DMS114 treated with DMSO at 0.1 percent for 48 hours (cell line): ENCODE results near the gene HYPK.

Experiments used
- DNase-seq: peaks from one replicate; lab custom pipeline; 2025; ENCODE audit not compliant: unreplicated experiment; lab: John Stamatoyannopoulos, UW

HYPK gene, protein sequence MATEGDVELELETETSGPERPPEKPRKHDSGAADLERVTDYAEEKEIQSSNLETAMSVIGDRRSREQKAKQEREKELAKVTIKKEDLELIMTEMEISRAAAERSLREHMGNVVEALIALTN

GRCh38 chr15:43800286-43801141 lies at the start of gene HYPK:
HYPK (plus strand) TSS chr15:43800599; CDS start chr15:43800623, 24 bp downstream.
- peak; percentile 81 for DNase-seq

- no peak for DNase-seq
Measured at GRCh38 chr15:43751885-43752284, 48.5 kb upstream of the HYPK start.

GRCh38 chr15:43762824-43763223 lies 37.6 kb upstream of the HYPK start:
- DNase-seq = no peak

GRCh38 chr15:43763819-43764446 lies 36.5 kb upstream of the HYPK start:
- DNase-seq = no peak

DNA sequence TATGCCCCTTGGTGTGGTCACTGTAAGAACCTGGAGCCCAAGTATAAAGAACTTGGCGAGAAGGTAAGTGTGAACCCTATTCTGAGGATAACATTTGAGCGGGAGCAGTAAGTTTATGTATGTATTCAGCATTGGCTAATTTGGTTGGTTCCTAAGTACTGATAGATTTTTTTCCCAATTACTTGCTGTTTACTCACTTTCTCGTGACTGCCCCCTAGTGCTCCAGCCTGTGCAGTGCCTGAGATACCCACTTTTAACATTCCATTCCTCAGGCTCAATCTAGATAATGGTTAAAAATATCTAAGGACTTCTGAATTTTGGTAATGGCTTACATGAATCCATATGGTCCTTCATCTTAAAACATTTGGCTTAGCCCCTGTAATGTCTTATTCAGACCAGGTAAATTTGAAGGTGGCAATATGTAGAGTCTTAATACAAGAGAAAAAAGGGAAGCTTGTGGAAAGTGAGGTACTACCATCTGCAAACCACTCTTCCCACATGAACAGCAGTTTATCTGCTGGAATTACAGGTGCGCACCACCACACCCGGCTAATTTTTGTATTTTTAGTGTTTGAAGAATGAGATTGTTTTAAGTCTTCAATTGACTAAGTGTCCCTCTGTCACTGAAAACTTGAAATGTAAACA lies 30.7 kb upstream of the HYPK start:
- peak; percentile 56 for DNase-seq

- no peak for DNase-seq
Measured at GRCh38 chr15:43771816-43772215, 28.6 kb upstream of the HYPK start.

- DNase-seq = no peak
Measured at GRCh38 chr15:43772624-43773023, 27.8 kb upstream of the HYPK start.

DNA sequence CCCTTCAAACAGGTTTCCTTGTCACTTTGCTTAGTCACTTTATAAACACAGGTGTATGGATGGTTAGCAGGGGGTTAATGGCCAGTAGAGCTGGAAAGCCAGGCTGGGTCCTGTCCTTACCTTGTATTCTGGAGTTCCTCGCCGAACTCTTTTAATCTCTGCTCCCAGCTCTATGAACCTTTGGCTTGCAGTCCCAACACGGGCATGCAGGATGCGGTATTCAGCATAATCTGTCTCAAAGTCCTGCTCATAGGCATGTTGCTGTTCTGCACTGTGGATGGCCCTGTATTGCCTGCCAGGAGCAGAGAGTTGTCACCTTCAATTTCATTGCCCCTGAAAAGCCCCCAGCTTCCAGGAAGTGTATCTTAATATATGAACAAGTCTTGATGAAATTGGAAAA lies 26.3 kb upstream of the HYPK start:
- no peak for DNase-seq

DNA sequence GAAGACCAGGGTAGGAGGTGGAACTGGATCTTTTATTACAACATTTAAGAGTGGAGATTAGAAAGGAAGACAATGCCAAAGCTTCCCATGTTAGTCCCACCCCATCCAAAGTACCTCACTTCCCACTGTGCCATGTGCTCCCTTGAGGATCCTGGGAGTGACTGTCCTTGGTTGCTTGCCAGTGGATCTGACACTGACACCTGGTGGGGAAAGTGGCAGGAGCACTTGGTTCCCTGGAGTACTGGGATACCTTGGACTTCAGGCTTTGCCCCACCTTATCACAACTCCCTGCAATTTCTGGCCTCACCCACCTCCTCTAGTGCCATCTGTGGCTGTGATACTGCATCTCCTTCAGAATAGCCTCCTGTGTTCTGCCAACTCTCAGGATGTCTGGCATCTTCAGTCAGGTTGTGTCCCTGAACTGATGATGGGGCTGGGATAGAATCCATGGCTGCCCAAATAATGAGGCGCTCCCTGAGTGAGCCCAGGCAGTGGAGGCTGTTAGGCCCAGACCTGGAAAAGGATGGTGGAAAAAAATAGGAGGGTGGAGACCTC lies 24.9 kb upstream of the HYPK start:
- DNase-seq = peak; percentile 33

DNA sequence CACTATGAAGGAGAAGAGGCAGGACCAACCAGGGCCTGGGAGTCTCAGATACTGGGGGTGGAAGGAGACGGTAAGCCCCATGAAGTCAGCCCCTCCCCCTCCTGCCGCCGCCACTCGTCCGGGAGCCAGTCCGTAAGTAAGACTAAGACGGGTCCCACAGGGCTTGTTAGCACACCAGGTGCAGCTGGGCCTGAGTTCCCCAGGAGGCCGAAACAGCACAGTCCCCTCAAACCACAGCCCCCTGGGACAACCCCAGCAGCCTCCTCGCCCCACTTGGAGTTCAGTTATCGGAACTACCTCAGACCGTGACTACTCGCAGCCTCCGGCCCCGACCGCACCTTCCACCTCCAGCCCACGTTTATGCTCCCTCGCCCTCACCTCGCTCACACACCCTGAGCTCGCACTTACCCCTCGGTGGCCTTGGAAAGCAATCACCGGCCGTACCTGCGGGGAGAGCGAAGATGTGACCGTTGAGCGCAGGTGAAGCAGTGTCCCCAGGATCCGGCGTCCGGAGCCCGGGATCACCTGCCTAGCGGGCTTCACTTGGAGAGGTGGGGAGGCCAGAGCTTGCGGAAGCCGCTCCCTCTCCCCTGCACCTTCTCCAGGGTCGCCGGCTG lies 24.2 kb upstream of the HYPK start:
- DNase-seq = no peak

DNA sequence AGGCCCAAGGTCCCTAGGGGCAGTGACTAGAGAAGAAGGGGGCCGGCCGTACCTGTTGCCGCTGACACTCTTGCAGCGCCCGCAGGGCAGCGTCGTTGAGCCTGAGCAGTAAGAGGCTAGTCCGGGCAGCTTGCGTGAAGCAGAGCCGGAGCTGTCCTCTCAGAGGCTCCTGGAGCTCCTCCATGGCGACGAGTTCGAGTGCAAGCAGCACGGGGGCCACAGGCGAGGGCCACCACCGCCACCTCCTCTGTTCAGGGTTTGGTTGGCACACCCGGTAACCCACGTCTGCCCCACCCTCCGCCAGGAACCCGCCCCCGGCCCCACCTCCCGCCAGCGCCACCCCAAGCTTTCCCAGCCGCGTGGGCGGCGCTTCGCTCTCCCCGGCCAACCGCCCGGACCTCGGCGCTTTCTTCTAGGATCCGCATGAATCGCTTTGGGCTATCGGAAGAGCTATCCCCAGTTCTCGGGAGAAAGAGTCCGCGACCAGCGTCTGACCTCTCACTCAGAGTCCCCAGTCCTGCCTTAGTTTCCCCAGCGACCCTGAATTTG lies 23.6 kb upstream of the HYPK start, which contains the start of gene ELL3:
ELL3 (minus strand) TSS at position 249 of the 549 bp plus-strand sequence; CDS start at position 184, 65 bp downstream.
- DNase-seq = peak; percentile 80

GRCh38 chr15:43777267-43777914 lies 23.0 kb upstream of the HYPK start:
- peak; percentile 80 for DNase-seq

GRCh38 chr15:43779016-43779415 lies 21.4 kb upstream of the HYPK start:
- no peak for DNase-seq

DNA sequence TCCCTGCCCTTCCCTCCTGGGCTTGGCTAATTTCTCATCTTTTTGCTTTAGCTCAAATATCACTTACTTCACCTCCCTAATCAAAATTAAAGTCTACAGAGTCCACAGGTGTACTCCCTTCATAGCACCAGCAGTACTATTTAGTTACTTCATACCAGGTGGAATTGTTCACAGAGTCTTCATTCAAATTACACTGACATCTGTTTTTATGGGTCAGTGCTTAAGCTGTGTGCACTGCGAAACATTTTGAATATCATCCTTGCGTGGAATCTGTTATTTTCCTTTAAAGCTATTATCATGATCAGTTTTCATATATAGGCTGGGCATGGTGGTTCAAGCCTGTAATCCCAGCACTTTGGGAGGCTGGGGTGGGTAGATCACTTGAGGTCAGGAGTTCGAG lies 11.0 kb upstream of the HYPK start:
- DNase-seq = no peak

GRCh38 chr15:43791993-43792760 lies 8.2 kb upstream of the HYPK start, which contains the start of gene SERF2:
SERF2 (plus strand) TSS chr15:43792320; CDS start chr15:43792377, 57 bp downstream.
- peak; percentile 96 for DNase-seq

DNA sequence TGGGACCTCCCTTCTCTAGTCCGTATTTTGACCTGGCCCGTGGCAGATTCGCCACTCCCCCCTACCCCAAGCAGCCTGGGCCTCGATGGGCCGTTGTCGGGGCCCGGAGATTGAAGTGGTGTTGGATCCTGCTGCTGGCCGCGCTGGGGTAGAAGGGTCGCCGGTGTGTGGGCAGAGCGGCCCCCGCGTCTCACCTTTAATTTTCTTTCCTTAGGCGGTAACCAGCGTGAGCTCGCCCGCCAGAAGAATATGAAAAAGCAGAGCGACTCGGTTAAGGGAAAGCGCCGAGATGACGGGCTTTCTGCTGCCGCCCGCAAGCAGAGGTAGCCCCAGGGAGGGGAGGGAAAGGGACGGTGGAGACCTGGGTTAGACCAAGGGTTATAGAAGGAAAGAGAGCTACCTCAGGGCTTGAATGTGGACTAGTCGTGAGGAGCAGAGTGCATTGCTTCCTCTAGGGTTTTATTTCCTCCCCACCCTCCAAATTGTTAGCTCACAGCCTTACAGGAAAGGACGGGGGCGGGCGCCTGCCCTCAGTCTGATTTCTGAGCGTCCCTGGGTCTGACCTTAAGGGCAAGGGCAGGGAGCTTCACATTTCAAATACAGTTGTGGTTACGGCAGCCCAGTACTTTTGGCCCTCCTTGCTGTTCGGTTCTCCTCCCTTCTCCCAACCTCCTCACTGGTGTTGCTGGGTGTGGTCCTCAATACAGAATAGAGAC lies 7.5 kb upstream of the HYPK start:
- DNase-seq = no peak

DNA sequence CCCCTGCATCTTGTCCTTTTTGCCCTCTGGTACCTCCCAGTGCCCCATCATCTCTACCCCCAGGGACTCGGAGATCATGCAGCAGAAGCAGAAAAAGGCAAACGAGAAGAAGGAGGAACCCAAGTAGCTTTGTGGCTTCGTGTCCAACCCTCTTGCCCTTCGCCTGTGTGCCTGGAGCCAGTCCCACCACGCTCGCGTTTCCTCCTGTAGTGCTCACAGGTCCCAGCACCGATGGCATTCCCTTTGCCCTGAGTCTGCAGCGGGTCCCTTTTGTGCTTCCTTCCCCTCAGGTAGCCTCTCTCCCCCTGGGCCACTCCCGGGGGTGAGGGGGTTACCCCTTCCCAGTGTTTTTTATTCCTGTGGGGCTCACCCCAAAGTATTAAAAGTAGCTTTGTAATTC lies 6.8 kb upstream of the HYPK start:
- DNase-seq = no peak

DNA sequence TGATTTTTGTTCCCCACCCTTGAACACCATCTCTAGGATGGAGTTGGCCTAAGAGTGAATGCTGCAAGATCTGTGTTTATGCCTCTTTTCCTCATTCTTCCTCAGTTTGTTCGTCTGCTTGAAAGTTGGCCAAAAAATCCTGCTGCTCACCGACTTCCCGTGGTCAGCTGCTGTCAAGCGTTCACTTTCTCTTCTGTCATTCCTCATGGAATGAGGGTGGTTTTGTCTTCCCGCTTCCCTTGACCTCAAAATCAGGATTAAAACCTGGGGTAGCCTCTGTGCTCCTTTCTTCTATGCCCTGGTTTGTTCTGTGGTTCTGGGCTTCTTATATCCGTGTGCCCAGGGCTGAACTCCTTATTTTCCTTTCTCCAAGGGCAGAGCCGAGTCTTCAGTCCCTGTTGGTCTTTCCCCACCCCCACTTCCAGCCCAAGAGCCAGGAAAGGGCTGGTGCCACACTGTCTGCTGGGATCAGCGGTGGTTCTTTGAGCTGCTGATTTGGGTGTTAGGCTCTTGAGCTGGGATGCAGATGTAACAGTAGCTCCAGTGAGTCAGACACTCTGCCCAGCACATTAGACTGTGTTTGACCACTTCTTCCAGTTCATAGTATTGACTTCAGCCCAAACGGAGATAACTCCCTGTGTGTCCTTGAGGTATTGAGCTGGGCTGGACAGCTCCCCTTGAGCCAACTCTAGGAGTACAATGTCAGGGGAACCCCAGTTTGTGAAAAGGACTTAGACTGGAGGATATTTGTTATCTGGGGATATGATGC lies 5.9 kb upstream of the HYPK start:
- no peak for DNase-seq
